HCT116 (cell line): ENCODE results near the gene CDHR5. TPM values are rescaled to one million over a fixed set of nuclear protein-coding genes. Genes with fewer than 3 reads are reported as not detected.

Experiments
- ATAC-seq: fragments of 200-7000 bp; cut with Tn5 transposase; 2 replicates; pipeline ENCODE4 v1.9.1; 2020; ENCODE audit warnings: mild to moderate bottlenecking, moderate library complexity
- BruUV-seq: library from RNA; stranded (reverse); fragments of 400-500 nt; replicated peaks from 2 replicates; lab custom pipeline; 2021; lab: Mats Ljungman, UMichigan
- CTCF ChIA-PET: fragments of 300-600 bp; sonication (Branson Sonifier 250); formaldehyde crosslinking; loops from one replicate; lab custom pipeline; 2021; ENCODE audit warnings: antibody characterized with exemption; lab: Charles Lee
- POLR2A ChIA-PET: fragments of 300-600, 350-600 bp; sonication (Branson Sonifier 250); formaldehyde crosslinking; loops from one replicate; lab custom pipeline; 2021; ENCODE audit warnings: antibody characterized with exemption; lab: Charles Lee
- RAD21 ChIA-PET, 2 experiments: fragments of 300-600 bp; sonication (Branson Sonifier 250); formaldehyde crosslinking; loops; one replicate each; lab custom pipeline; 2023; ENCODE audit warnings: low total read pairs in 2 of 2; ENCODE audit not compliant: uncharacterized antibody in 2 of 2, unreplicated experiment in 2 of 2, low non-redundant PET in 1 of 2; lab: Charles Lee
- DNase-seq: peaks from one replicate; pipeline ENCODE4 v3.0.0-alpha.2; 2010; ENCODE audit warnings: low read depth, low spot score
- H2AFZ ChIP-seq: fragments of 200-600 bp; shearing (Covaris generic), sonication (generic); 2 replicates; pipeline ENCODE4 v1.6.1; 2017; ENCODE audit warnings: low read depth, mixed run types, mixed read lengths, antibody characterized with exemption, low read length; ENCODE audit not compliant: poor library complexity, severe bottlenecking
- H3K27ac ChIP-seq: 2 replicates; pipeline ENCODE4 v1.5.1; 2012; ENCODE audit warnings: low read depth, low read length
- H3K27me3 ChIP-seq: fragments of 200-600 bp; sonication (generic); 2 replicates; pipeline ENCODE4 v1.6.1; 2016; ENCODE audit warnings: mixed run types, low read length, mixed read lengths; ENCODE audit not compliant: insufficient read depth
- H3K36me3 ChIP-seq, 2 experiments: fragments of 200-500 bp in 1 of 2; fragments of 200-600 bp in 1 of 2; sonication (Bioruptor generic) in 1 of 2; sonication (generic) in 1 of 2; 2 replicates each; pipeline versions ENCODE4 v1.5.1 to v1.6.1; 2014 to 2016; ENCODE audit warnings: low read length in 2 of 2, inconsistent platforms in 1 of 2, mixed read lengths in 1 of 2, mixed run types in 1 of 2; ENCODE audit not compliant: insufficient read depth in 2 of 2, control insufficient read depth in 1 of 2
- H3K4me1 ChIP-seq, 2 experiments: fragments of 200-600 bp in 1 of 2; sonication (generic) in 1 of 2; 2 replicates each; pipeline versions ENCODE4 v1.5.1 to v1.6.1; 2012 to 2017; ENCODE audit warnings: low read length in 2 of 2, inconsistent platforms in 1 of 2, mild to moderate bottlenecking in 1 of 2, mixed read lengths in 1 of 2, mixed run types in 1 of 2, moderate library complexity in 1 of 2; ENCODE audit not compliant: insufficient read depth in 2 of 2, control insufficient read depth in 1 of 2
- H3K4me2 ChIP-seq: fragments of 200-600 bp; sonication (generic); 2 replicates; pipeline ENCODE4 v1.6.1; 2017; ENCODE audit warnings: mixed run types, low read length, mixed read lengths
- H3K4me3 ChIP-seq, 2 experiments: fragments of 200-600 bp in 1 of 2; sonication (generic) in 1 of 2; replicated peaks in 1 of 2; 2 replicates each; pipeline ENCODE4 v1.5.1; 2011 to 2016; ENCODE audit warnings: low read length in 2 of 2, control low read depth in 1 of 2, low read depth in 1 of 2, mild to moderate bottlenecking in 1 of 2, mixed read lengths in 1 of 2, mixed run types in 1 of 2
- H3K79me2 ChIP-seq: fragments of 200-600 bp; sonication (generic); 2 replicates; pipeline ENCODE4 v1.6.1; 2017; ENCODE audit warnings: mild to moderate bottlenecking, mixed run types, low read length, moderate library complexity, mixed read lengths; ENCODE audit not compliant: insufficient read depth
- H3K9ac ChIP-seq: fragments of 200-600 bp; sonication (generic); 2 replicates; pipeline ENCODE4 v1.6.1; 2016; ENCODE audit warnings: low read length, mixed read lengths
- H3K9me2 ChIP-seq: fragments of 200-600 bp; sonication (generic), shearing (Covaris generic); 2 replicates; pipeline ENCODE4 v1.6.1; 2017; ENCODE audit warnings: mixed run types, mild to moderate bottlenecking, moderate library complexity; ENCODE audit not compliant: insufficient read depth
- H3K9me3 ChIP-seq, 2 experiments: fragments of 200-500 bp in 1 of 2; fragments of 200-600 bp in 1 of 2; sonication (Bioruptor generic) in 1 of 2; sonication (generic) in 1 of 2; 2 replicates each; pipeline ENCODE4 v1.6.1; 2014 to 2017; ENCODE audit warnings: low read length in 2 of 2, mixed read lengths in 2 of 2, inconsistent platforms in 1 of 2, low read depth in 1 of 2, mild to moderate bottlenecking in 1 of 2, mixed run types in 1 of 2, moderate library complexity in 1 of 2; ENCODE audit not compliant: control insufficient read depth in 1 of 2, insufficient read depth in 1 of 2
- H4K20me1 ChIP-seq: fragments of 200-600 bp; sonication (generic), shearing (Covaris generic); 2 replicates; pipeline ENCODE4 v1.6.1; 2017; ENCODE audit warnings: mixed run types, mild to moderate bottlenecking, moderate library complexity; ENCODE audit not compliant: insufficient read depth
- CBX3 ChIP-seq: IDR thresholded peaks from 2 replicates; pipeline ENCODE4 v1.6.1; 2012; ENCODE audit warnings: low read depth
- EZH2phosphoT487 ChIP-seq: fragments of 200-600 bp; IDR thresholded peaks from 2 replicates; pipeline ENCODE4 v1.6.1; 2018; ENCODE audit warnings: antibody characterized with exemption, borderline replicate concordance
- JUND ChIP-seq: IDR thresholded peaks from 2 replicates; pipeline ENCODE4 v1.6.1; 2012
- POLR2A ChIP-seq: IDR thresholded peaks from 2 replicates; pipeline ENCODE4 v1.7.0; 2011; ENCODE audit warnings: borderline replicate concordance; ENCODE audit not compliant: insufficient read depth, insufficient read length; ENCODE audit errors: extremely low read depth
- SP1 ChIP-seq: IDR thresholded peaks from 2 replicates; pipeline ENCODE4 v1.6.1; 2012; ENCODE audit warnings: low read depth
- intact Hi-C: fragments of 100-400 bp; cut with micrococcal nuclease; formaldehyde crosslinking; loops from 2 replicates; pipeline ENCODE4 v1.10.0; 2022
- total RNA-seq: library from RNA; stranded (reverse); gene quantifications from one replicate; pipeline ENCODE4 v1.2.1, GENCODE V29; 2021; ENCODE audit not compliant: unreplicated experiment
- TF ChIP-seq, protein P1 (sequence below), 3 experiments: fragments of 200-600 bp in 1 of 3; sonication (generic) in 1 of 3; IDR thresholded peaks in 2 of 3; conservative IDR thresholded peaks in 1 of 3; 2 replicates each; pipeline ENCODE4 v1.5.1; 2012 to 2017; ENCODE audit warnings: low read depth in 2 of 3, low read length in 2 of 3, antibody characterized with exemption in 1 of 3, borderline replicate concordance in 1 of 3, control low read depth in 1 of 3, mild to moderate bottlenecking in 1 of 3, mixed read lengths in 1 of 3, mixed run types in 1 of 3, moderate library complexity in 1 of 3; ENCODE audit not compliant: insufficient read depth in 1 of 3
- TF ChIP-seq, protein P2 (sequence below): IDR thresholded peaks from 2 replicates; pipeline ENCODE4 v1.6.1; 2011; ENCODE audit warnings: mild to moderate bottlenecking, low read length, moderate library complexity; ENCODE audit not compliant: insufficient replicate concordance; ENCODE audit errors: extremely low read depth

The CDHR5 gene
- total RNA-seq, 1 experiment from 2014 or later: not detected

DNA sequence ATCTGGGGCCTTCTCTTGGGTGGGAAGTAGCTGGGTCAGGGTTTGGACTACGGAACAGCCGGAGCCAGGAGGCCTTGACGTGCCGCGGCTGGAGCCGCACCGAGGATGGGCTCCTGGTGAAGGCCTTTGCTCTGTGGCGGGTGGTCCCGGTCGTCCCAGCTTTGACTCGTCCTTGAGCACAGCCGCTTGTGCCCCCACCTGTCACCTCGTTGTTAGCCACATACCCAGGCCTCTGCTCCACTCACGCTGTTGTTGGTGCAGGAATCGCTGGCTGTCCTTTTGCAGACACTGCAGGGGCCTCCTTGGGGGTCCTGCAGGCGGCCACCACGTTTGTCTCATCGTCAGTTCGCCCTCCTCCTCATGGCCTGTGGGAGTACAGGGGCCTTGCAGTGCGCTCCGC lies 31.4 kb downstream of the CDHR5 start:
- Histone ChIP-seq H3K36me3 (peaks cover 66 to 68% of the 10 kb centered on the region in 2 experiments), H3K9me2 (no peaks in the 10 kb centered on the region), H4K20me1 (no peaks in the 10 kb centered on the region), H3K4me2 (no peak overlapping the region), H3K9me3 (no peaks in the 10 kb centered on the region), H3K4me1 (peaks cover 0 to 8% of the 10 kb centered on the region in 2 experiments; a peak in 2 of 4 replicates), H2AFZ (no peak overlapping the region), H3K4me3 (no peak overlapping the region), H3K27me3 (no peaks in the 10 kb centered on the region), H3K27ac (no peak overlapping the region), H3K79me2 (peaks cover 84% of the 10 kb centered on the region), H3K9ac (no peak overlapping the region)
- no peak for ATAC-seq
- ChIA-PET CTCF (no interaction called here), RAD21 (no interaction called here), POLR2A (no interaction called here)
- BruUV-seq: no TSS peak
- intact Hi-C loops: no loop called here
- TF ChIP-seq EZH2phosphoT487 (no peak), POLR2A (no peak), JUND (no peak), SP1 (no peak), CBX3 (no peak)
- TF ChIP-seq, protein P1, sequence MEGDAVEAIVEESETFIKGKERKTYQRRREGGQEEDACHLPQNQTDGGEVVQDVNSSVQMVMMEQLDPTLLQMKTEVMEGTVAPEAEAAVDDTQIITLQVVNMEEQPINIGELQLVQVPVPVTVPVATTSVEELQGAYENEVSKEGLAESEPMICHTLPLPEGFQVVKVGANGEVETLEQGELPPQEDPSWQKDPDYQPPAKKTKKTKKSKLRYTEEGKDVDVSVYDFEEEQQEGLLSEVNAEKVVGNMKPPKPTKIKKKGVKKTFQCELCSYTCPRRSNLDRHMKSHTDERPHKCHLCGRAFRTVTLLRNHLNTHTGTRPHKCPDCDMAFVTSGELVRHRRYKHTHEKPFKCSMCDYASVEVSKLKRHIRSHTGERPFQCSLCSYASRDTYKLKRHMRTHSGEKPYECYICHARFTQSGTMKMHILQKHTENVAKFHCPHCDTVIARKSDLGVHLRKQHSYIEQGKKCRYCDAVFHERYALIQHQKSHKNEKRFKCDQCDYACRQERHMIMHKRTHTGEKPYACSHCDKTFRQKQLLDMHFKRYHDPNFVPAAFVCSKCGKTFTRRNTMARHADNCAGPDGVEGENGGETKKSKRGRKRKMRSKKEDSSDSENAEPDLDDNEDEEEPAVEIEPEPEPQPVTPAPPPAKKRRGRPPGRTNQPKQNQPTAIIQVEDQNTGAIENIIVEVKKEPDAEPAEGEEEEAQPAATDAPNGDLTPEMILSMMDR (IDR thresholded peaks at IDR 0.05 in 2 of 3, conservative IDR thresholded peaks at IDR 0.05 in 1 of 3; ENCODE audit: borderline replicate concordance in 1 of 3, insufficient read depth in 1 of 3, low read depth in 2 of 3, low read length in 2 of 3): no peak
- TF ChIP-seq, protein P2, sequence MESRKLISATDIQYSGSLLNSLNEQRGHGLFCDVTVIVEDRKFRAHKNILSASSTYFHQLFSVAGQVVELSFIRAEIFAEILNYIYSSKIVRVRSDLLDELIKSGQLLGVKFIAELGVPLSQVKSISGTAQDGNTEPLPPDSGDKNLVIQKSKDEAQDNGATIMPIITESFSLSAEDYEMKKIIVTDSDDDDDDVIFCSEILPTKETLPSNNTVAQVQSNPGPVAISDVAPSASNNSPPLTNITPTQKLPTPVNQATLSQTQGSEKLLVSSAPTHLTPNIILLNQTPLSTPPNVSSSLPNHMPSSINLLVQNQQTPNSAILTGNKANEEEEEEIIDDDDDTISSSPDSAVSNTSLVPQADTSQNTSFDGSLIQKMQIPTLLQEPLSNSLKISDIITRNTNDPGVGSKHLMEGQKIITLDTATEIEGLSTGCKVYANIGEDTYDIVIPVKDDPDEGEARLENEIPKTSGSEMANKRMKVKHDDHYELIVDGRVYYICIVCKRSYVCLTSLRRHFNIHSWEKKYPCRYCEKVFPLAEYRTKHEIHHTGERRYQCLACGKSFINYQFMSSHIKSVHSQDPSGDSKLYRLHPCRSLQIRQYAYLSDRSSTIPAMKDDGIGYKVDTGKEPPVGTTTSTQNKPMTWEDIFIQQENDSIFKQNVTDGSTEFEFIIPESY: no peak
- no peak for DNase-seq
